NB4 (cell line): ENCODE measurements around the gene AZU1.
"Not testable (repeated sequence)": the region's sequence is repeated elsewhere in the genome, so short reads cannot be mapped to it uniquely, and the experiment has no call there.

Source experiments
- CTCF ChIP-seq: IDR thresholded peaks from one replicate; pipeline ENCODE4 v1.5.1; 2012; ENCODE audit warnings: low read depth, low read length
- MYC ChIP-seq: IDR thresholded peaks from 2 replicates; pipeline ENCODE4 v1.6.1; 2011; ENCODE audit warnings: low read depth, low read length
- POLR2A ChIP-seq: IDR thresholded peaks from 2 replicates; pipeline ENCODE4 v1.6.1; 2011; ENCODE audit warnings: mild to moderate bottlenecking; ENCODE audit not compliant: insufficient read length; ENCODE audit errors: extremely low read depth

- TF ChIP-seq CTCF, POLR2A, MYC: not testable (repeated sequence)
Observed at GRCh38 chr19:820212-820611, 7.4 kb upstream of the AZU1 start.
